NCI-H1694 (cell line): ENCODE data around the gene TCF7L2.

ENCODE experiments used
- DNase-seq: peaks from one replicate; lab custom pipeline; 2025; lab: John Stamatoyannopoulos, UW

TCF7L2 gene

DNA sequence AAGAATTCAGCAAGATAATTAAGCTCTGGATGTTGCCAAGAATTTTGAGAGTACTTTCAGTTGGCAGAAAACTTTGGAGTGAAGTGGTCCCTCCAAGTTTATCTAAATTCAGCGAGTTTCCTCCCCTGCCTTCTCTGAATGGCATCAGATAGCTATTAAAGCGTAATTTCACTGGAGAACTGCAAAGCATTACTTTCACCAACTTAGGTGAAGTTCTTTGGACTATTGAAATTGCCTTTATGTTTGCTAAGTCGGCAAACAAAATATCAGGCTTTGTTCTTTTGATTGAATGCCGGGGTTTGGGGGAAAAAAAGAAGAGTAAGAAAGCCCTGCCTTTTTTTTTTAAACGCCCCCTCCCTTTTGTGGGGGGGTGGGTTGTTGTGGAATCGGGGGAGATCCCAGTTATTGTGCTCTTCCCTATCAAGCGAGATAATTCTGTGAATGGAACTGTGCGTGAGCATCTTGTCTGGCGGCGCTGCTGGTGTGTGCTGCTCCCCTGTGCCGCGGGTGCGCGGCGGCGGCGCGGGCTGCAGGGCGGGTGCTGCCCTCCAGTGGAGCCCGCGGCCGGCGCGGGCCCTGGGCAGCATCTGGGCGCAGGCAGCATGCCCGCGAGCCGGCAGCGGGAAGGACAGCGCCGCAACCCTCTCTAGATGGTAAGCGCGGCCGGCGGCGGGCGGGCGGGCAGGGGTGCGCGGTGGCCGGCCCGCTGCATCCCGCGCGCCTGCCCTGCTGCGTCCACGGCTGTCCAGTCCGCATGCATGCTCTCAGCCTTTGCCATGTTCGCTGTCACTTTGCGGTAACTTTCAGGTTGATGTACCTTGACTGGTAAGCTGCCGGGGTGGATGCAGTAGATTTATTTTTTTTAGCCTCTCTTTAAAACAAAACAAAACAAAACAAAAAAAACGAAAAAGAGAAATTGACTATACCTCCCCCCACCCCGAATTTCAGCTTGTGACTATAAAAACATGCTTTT, 176.5 kb downstream of the TCF7L2 start:
- DNase-seq = no peak

DNA sequence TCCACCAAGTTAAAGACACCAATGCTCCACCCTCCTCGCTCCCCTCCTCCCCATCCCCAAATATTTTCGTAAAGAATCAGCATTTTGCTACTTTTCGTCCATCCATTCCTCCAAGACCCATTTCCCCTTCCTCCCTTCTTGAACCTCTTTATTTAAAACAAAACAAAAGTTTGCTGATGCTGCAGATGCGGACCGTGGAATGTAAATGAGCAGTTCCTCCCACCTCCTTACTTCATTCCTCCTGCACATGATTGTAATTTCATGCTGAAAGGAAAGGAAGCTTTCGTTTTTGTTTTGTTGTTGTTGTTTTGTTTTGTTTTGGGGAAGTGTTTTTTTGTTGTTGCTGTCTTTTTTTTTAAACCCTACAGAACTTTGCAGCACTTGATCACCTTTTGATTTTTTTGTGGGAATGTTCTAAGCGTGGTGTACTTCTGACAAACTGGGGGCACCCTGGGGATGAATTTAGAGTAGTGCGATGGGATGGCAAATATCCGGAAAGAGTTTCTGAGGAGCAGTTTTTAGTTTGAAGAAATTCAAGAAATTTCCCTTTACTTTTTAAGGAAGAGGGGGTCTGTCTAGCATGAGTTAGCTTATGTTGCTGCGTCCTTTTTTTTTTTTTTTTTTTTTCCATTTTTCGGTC, 177.3 kb downstream of the TCF7L2 start:
- DNase-seq = no peak

DNA sequence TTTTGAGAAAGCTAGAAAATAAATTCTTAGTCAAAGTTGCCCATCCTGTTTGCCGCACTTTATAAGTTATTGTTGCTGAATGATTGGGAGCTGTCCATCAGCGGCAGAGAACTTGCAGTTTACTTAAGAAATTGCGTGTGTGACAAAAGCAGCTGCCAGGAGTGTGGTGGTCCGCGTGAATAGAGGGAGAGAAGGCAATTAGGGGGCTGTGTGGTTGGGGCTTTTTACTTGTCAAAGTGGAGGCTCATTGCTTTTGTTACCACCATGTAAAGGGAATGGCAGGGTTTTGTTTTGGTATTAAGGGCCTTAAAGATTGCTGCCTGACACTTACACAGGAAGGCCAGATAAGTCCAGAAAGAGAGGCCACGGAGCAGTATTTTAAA, 177.8 kb downstream of the TCF7L2 start:
- no peak for DNase-seq

DNA sequence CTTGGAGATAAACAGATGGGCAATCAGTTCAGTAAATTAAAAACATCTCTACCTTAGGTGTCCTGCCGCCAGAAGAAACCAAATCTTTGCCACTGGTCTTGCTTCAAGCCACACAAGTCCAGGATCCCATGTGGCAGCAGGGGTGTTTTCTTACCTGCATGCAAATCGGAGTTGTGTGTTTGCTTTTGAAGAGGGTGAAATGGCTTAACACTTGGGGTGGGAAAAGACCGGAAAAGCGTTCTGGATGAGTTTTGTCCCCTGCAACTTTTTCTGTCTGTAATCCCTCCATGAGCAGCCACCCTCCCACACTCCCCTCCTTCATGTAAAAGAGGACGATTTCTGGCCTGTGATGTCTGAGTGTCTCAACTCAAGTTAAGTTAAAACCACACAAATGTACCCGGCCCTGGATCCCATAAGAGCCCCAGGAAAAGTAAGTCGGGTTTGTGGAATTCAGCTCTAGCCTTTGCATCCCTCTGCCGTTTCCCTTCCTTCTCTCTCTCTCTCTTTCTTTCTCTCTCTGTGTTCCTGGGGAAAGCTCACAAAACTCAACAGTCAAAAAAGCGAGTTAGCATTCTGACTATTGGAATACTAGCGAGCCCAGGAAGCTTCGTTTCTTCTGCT, 178.5 kb downstream of the TCF7L2 start:
- DNase-seq = no peak

DNA sequence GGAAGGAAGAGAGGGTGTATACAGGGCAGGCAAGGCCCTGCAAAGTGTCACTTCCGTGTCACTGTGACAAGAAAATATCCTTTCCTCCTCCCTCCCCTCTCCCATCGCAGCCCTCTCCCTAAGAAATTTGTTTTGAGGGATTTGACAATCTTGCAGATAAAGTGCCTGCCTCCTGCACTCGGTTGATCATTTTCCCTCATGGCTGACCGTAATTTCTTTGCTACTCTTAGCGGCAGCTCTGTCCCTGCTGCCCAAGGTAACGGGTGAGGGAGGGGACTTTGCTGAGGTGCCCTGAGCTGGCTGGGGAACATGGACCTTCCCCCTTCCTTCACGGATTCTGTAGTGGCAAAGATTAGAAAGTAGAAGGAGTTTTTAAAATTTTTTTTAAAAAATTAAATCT, 179.1 kb downstream of the TCF7L2 start:
- no peak for DNase-seq

DNA sequence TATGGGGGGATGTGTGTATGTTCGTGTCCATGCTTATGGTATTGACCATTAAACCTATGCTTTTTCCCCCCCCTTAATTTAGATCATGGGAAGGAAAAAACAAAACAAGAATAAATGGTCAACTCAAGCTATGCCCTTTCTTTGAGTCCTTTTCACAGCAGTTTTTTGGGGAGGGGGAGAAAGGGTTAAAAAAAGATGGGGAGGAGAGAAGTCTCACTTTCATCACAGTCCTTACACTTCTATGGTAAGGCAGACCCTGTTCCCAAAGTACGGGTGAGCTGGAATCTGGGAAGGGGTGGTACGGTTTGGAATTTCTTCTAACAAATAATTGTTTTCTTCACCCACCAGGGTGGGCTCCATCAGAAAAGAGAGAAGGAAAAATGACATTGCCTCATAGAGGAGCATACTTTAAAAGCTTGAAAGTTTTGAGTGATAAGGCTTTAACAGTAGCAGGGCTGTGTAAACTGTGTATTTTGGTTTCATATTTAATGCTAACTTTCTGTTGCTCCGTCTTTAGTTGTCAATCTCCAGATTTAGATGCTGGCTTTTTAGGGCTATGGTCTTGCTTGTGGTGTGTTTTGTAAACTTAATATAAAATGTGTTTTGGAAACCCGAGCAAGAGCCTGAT, 180.1 kb downstream of the TCF7L2 start:
- no peak for DNase-seq

DNA sequence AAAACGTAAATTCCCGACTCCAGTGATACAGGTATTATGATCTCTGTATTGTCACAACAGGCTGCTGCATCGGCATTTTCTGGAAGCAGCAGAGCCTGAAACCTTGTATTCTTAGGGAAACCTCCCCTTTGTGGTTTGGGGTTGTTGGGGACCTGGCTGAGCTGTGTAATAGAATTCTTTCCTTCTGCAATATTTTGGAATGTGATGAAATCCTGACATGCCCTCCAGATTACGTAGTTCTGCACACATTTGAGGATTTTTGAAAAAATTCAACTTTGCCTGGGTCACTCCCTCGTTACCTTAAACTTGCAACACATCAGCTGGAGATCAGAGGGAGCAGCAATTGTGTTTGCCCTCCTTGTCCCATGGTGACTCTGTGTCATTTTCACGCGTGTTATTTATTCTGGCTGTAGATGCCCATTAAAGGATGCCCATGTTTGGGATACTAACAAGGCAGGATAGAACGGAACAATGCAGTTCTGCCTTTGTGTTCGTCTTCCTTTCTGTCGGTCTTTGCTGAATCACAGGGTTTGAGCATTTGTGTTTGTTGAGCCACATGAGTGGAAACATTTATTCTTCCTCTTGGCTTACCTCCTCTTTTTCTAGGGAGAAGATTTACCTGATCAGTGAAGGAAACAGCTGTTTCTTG, 181.7 kb downstream of the TCF7L2 start:
- no peak for DNase-seq

DNA sequence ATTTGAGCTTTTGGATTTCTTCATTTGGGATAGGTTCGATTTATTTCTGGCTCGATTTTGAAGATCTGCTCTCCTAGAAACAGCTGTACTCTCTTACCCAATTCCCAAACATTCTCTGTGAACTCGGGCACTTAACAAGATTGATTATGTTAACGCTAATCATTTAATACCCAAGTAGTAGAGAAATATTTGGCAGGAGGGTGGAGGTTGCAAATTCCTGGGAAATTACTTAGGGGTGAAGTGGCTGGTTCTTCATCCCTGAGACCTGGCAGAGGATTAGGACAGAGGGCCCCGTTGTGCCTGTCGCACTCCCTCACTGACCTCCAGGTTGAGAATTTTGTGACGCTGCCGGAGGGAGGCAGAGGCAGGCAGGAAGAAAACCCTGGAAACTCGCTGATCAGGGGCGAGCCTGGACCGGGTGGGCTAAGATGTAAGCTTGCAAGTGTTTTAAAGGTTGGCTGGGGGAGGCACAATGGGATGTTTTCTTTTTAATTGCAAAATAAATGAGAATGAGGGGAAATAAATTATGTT, 182.6 kb downstream of the TCF7L2 start:
- no peak for DNase-seq

DNA sequence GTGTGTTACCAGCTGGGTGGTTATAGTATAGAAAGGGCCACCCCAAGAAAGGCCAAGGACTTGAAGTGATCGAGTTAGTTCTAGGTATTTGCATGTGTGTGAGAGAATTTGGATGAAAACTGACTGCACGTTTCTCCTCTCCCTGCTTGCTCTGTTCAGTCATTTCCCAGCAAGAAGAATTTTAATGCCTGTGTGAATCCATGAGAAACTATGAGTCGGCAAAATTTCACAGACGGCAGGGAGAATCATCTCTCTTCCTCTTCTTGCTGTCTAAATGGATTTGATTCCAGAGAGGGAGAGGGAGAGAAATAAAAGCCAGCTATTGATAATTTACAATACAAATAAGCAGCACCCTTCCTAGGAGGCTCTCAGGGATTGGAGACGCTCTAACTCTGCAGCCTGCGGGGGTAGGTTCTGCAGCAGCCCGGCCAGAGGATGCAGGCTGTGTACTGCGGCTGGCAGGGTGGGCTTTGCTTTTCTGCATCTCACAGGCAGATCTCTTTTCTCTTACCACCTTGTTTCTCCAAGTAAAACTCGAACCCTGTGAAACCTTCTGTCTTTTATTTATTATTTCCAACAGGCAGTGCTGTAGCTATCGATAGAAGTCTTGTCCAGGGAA, 183.6 kb downstream of the TCF7L2 start:
- DNase-seq = no peak

DNA sequence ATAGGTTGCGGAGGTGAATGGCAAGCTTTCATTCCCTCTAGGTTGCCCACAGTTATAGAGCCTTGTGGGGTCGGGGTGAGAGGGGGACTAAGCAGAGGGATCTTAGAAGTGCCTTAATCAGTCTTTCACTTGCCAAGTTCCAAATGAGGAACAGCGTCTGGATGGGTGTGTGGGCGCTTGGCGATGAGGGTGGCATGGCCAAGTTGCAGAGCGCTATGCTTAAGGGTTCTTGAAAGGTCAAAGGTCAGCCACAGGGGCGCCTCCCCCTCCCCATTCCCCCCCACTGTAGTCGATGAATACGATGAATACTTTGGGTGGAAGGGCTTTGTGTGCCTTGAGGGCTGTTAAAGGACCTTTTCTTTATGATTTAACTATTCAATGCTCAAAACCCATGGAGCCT, 185.0 kb downstream of the TCF7L2 start:
- DNase-seq = no peak

DNA sequence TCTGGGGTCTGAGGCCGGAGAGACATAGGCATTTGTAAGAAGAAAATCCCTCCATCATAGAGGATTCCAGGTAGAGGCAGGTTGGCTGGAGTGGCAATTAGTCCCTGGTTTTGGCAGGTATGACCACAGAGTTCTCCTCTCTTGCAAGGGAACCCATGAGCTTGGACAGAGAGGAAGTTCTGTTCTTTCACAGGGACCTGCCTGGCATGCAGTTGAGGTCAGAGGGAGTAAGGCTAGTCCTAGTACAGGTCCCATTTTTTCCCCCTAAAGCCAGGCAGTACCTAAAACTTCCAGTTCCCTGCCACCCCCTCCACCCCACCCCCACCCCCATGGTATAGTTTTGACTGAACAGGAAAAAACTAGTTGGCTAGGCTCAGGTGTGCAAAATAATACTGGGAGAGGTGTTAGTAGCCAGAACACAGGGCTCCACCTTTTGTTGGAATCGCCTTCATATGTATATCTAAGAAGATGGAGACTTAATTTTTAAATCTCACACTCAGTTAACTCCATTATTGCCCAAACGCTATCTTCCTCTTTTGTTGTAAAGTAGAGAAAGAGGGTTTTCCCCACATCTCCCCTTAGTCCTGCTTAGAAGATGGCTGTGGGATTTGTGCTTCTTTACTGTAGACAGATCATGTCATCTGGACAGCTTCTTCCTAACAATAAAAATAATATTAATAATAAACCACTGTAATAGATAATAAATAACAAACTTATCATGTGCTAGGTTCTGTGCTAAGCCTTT, 188.1 kb downstream of the TCF7L2 start:
- no peak for DNase-seq

DNA sequence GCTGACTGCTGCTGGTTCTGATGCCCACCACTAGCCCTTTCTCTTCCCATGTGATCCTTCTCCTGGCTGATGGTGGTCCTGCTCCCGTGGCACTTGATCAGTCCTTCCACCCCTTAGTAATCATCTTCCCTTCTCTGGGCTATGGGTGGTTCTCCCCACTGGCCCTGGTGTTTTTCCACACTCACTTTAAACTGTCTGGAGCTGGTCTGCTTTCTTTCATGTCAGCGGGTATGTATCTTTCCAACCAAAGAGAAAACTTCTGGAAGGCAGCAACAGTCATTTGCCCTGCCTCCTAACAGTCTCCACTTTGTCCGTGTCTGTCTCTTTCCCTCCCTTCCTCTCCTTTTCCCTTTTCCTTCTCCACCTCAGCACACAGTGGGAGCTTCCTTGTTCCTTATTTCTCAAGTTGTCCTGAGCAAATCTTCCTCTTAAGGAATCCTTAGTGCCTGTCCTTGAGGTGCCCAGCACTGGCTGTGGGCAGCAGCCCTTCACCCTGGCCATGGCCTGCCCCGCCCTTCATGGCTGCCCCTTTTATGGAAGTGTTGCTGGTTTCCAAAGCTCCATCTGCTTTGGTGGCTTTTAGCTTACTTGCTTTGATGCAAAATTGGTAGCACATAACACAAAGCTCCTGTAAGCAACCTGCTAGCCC, 189.0 kb downstream of the TCF7L2 start:
- no peak for DNase-seq

DNA sequence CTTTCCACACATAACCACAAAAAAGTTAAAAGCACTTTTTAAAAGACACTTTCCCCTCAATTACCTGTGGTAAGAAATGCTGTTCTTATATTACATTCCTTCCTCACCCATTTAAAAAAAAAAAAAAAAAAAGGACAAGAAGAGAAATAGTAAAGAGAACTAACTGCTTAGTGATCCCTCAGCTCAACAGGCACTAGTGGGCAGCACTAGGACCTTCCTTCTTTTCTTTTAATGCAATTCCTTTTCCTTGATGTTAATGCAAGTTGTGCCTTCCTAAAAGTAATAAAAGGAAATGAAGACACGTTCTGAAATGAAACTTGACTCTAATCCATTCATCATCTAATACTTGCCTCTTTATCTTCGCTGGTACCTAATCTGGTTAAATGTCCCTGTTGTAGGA, 189.7 kb downstream of the TCF7L2 start:
- no peak for DNase-seq

DNA sequence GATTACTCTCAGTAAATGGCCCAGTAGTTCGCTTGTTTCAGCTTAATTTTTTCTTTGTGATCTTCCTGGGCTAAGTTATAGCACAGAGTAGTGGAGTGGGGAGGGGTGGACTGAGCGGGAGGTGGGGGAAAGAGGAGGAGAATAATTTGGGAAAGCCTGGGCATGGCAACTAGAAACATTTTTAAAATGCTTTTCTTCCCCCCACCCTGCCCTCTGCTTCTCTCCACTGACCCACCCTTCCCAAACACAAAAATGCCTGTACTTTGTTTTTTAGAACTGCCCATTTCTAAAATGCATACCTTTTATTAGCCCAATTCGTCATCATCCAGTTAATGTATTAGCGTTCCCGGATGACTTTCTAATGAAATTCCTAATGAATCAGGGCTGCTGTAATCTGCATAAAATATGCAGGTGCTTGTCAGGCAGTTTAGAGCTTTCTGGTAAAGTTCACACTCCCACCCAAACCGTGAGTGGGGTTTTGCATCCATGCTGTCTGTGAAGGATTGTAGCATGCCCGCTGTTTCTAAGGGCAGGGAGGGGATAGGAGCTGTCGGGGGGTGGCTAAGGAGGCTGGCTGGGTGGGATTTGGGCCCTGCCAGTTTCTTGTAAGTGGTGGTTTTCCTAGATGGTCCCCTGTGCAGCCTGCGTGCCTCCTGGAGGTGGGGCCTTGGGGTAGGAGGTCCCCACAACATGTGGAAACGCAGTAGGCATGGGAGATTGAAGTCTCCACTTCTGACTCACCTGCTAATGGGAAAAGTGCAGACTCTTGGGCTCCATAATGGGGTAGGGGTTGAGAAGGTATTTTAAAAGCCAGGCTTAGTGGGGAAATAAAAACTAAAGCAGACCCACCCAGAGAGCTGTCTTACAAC, 190.3 kb downstream of the TCF7L2 start:
- DNase-seq = no peak

DNA sequence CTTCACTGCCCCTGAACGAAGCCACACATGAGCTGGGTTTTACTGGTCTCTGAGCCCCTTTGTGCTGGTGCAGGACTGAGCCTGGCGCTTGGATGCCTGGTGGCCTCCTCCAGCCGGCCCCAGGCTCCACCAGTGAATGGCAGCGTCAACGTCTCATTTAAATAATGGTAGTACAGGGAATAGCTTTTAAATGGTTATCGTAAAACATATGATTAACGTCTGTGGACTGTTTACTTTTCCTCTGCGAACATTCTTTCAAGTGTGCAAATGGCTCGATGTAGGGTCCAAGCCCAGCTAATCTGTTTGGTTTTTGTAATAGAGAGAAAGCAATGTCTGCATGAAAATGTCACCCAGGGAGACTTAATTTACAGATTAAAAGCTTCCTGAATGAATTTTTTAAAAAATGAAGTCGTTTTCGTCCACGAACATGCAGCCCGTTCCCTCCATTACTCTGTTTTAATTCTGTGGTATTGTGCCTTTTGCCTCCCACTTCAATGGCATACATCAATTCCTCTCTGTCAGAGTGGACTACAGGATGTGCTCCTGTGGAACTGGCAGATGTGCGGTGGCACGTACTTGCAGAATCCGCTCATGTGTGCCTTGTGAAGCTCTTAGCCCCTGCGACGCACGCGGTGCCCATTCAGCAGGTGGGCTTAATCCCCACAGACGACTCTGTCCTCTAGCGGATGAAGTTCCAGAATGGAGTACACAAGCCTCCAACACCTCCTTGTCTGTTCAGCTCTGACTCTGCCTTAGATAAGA, 192.7 kb downstream of the TCF7L2 start:
- DNase-seq = no peak

DNA sequence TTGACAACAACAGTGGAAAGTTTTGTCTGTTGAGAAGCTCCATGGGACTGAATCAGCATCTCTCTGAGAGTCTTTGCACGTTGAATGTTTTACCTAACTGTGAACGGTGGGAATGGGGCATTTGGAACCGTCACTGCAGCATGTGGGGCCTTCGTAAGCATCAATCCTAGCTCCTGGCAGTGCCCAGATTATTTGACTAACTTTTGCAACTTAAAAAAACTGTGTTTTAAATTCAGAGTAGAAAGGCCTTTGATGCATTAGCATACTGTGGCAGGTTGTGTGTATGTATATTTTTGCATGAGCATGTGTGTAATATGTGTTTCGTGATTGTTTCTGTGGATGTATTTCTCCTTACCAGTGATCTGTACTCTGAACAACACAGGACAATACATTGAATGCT, 194.5 kb downstream of the TCF7L2 start:
- no peak for DNase-seq

DNA sequence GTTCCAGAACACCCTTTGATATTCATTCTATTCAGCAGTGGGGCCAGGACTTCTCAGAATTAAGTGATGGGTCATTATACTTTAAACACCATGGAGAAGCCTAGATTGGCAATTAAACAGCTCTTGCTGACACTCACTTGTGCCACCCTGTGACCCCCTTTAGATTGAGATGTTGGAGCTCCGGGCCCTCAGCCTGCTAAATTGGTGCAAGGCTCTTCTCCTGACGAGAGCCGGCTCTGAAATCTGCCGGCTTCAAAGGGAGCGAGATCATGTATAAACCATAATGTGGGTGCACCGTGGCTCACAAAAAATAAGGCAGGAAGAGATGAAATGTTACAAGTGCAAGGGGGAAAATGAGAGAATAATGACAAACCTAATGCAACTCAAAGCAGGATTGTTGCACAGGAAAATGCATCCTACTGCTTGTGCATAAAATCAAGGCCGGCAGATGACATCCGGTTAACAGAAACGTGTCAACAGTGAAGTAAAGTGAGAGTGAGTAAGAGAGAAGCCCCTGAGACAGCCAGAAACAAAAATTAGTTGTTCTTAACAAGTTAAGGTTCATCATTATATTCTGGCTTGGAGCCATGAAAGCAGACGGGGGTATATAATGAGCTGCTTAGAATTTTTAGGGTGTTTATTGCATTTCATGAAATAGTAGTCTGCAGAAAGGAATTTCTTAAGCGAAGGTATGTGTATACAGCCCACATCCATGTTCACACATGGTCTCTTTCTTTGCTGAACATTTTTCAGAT, 198.2 kb downstream of the TCF7L2 start:
- no peak for DNase-seq

DNA sequence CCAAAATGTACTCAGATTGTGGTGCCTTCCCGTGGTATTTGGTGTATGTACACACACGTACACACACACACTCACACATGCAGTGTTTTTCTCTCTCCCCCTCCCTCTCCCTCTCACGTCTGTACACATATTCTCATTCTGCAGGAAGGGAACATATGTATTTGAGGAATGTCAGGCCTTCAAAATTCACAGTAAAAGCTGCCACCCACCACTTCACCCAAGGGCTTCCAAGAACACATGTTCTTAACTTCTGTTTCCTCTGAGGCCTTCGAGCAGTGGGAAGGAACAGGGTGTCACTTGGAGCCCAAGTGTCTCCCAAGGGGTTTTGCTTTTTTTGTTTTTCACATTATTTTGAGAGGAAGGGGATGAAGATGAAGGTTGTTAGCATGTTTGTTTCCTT, 198.9 kb downstream of the TCF7L2 start:
- no peak for DNase-seq
